HepG2 (cell line): Measurements from ENCODE around the gene KRTAP5-2. TPM values are rescaled to one million over a fixed set of nuclear protein-coding genes. Genes with fewer than 3 reads are reported as not detected.

Source experiments
- ATAC-seq: fragments of 200-7000 bp; cut with Tn5 transposase; 3 replicates; pipeline ENCODE4 v1.9.1; 2020; ENCODE audit warnings: mild to moderate bottlenecking, moderate library complexity
- BruUV-seq: library from RNA; stranded (reverse); fragments of 400-500 nt; replicated peaks from 2 replicates; lab custom pipeline; 2021; lab: Mats Ljungman, UMichigan
- CTCF ChIA-PET: fragments of 300-600 bp; formaldehyde crosslinking; extraction: SDS; loops from one replicate; lab custom pipeline; 2021; ENCODE audit warnings: low total read pairs, inconsistent platforms, low intra/inter-chr PET ratio; lab: Yijun Ruan, JAX
- POLR2A ChIA-PET: fragments of 350-600 bp; sonication (Branson Sonifier 250); formaldehyde crosslinking; loops from one replicate; lab custom pipeline; 2020; ENCODE audit warnings: antibody characterized with exemption, inconsistent platforms; lab: Yijun Ruan, JAX
- DNase-seq: peaks from one replicate; pipeline ENCODE4 v3.0.0-alpha.2; 2015; ENCODE audit warnings: low spot score
- FAIRE-seq: peaks from 3 replicates; lab custom pipeline; 2011; peaks lifted over from hg19 to GRCh38; lab: Jason Lieb, UNC
- H2AFZ ChIP-seq: one replicate; pipeline ENCODE4 v1.6.1; 2011; ENCODE audit warnings: low read length, inconsistent platforms
- H3K27ac ChIP-seq: fragments of 300-600 bp; 3 replicates; pipeline ENCODE4 v1.8.0; 2011; ENCODE audit warnings: mixed run types, mild to moderate bottlenecking, mixed read lengths, low read length, inconsistent platforms; ENCODE audit not compliant: insufficient read depth; ENCODE audit errors: extremely low read length
- H3K27me3 ChIP-seq, 2 experiments: fragments of 200-600 bp in 1 of 2; 2 replicates in 1 of 2; 3 replicates in 1 of 2; pipeline versions ENCODE4 v1.6.0 to v1.8.0; 2011; ENCODE audit warnings: low read length in 2 of 2, mild to moderate bottlenecking in 2 of 2, moderate library complexity in 2 of 2, inconsistent platforms in 1 of 2; ENCODE audit not compliant: insufficient read depth in 2 of 2, control insufficient read depth in 1 of 2
- H3K36me3 ChIP-seq, 2 experiments: fragments of 200-600 bp in 1 of 2; replicated peaks in 1 of 2; 2 replicates in 1 of 2; 3 replicates in 1 of 2; pipeline versions ENCODE4 v1.5.1 to v1.8.0; 2011; ENCODE audit warnings: low read length in 2 of 2, inconsistent platforms in 1 of 2; ENCODE audit not compliant: insufficient read depth in 2 of 2, control insufficient read depth in 1 of 2
- H3K4me1 ChIP-seq: 2 replicates; pipeline ENCODE4 v1.5.1; 2012; ENCODE audit warnings: low read length, inconsistent platforms; ENCODE audit not compliant: insufficient read depth
- H3K4me2 ChIP-seq: 2 replicates; pipeline ENCODE4 v1.6.0; 2011; ENCODE audit warnings: low read depth, low read length, inconsistent platforms
- H3K4me3 ChIP-seq, 3 experiments: fragments of 200-600 bp in 1 of 3; sonication (generic), shearing (Covaris generic) in 1 of 3; replicated peaks in 1 of 3; 2 replicates each; pipeline ENCODE4 v1.5.1; 2011 to 2016; ENCODE audit warnings: low read length in 3 of 3, inconsistent platforms in 2 of 3, low read depth in 2 of 3, mild to moderate bottlenecking in 2 of 3, control low read depth in 1 of 3, mixed read lengths in 1 of 3; ENCODE audit not compliant: insufficient read depth in 1 of 3
- H3K79me2 ChIP-seq: one replicate; pipeline ENCODE4 v1.6.1; 2011; ENCODE audit warnings: low read length, inconsistent platforms; ENCODE audit not compliant: insufficient read depth
- H3K9ac ChIP-seq: 2 replicates; pipeline ENCODE4 v1.6.0; 2011; ENCODE audit warnings: mild to moderate bottlenecking, low read depth, low read length, inconsistent platforms; ENCODE audit not compliant: insufficient read depth
- H3K9me3 ChIP-seq: 2 replicates; pipeline ENCODE4 v1.5.1; 2012; ENCODE audit warnings: mild to moderate bottlenecking, low read length
- H4K20me1 ChIP-seq: 2 replicates; pipeline ENCODE4 v1.6.0; 2011; ENCODE audit warnings: inconsistent platforms, mild to moderate bottlenecking, low read length, moderate library complexity; ENCODE audit not compliant: insufficient read depth
- ARID2 ChIP-seq: sonication (generic); formaldehyde crosslinking; IDR thresholded peaks from 2 replicates; pipeline ENCODE4 v1.8.1; 2022; ENCODE audit warnings: mild to moderate bottlenecking, missing genetic modification reagents, borderline replicate concordance
- ARNT2 ChIP-seq: sonication (generic); formaldehyde crosslinking; IDR thresholded peaks from 2 replicates; pipeline ENCODE4 v1.8.0; 2022; ENCODE audit warnings: mild to moderate bottlenecking, low read depth, missing genetic modification reagents, moderate library complexity
- BCLAF1 ChIP-seq: fragments of 450-650 bp; IDR thresholded peaks from 2 replicates; pipeline ENCODE4 v1.6.1; 2017; ENCODE audit warnings: mild to moderate bottlenecking
- DZIP1 ChIP-seq: sonication (generic); formaldehyde crosslinking; IDR thresholded peaks from 2 replicates; pipeline ENCODE4 v1.5.0; 2020; ENCODE audit warnings: mild to moderate bottlenecking, missing genetic modification reagents
- SIN3A ChIP-seq: IDR thresholded peaks from 2 replicates; pipeline ENCODE4 v1.6.1; 2011; ENCODE audit warnings: low read depth, mild to moderate bottlenecking, control low read depth, low read length, borderline replicate concordance
- TRIM22 ChIP-seq: fragments of 450-650 bp; IDR thresholded peaks from 2 replicates; pipeline ENCODE4 v1.6.1; 2017
- ZBTB38 ChIP-seq: sonication (generic); formaldehyde crosslinking; IDR thresholded peaks from 2 replicates; pipeline ENCODE4 v1.5.1; 2020; ENCODE audit warnings: mild to moderate bottlenecking, missing genetic modification reagents
- ZNF557 ChIP-seq: sonication (generic); formaldehyde crosslinking; IDR thresholded peaks from 2 replicates; pipeline ENCODE4 v1.4.0; 2020; ENCODE audit warnings: missing genetic modification reagents
- ZNF724P ChIP-seq: sonication (generic); formaldehyde crosslinking; IDR thresholded peaks from 2 replicates; pipeline ENCODE4 v1.8.0; 2022; ENCODE audit warnings: missing genetic modification reagents, borderline replicate concordance
- WGBS: methylation state at CpG from one replicate; pipeline ENCODE4 v1.1.6; 2017; ENCODE audit warnings: low lambda C conversion rate; 5-methylcytosine and 5-hydroxymethylcytosine counted together
- in situ Hi-C: cut with HindIII; loops from 2 replicates; pipeline ENCODE4 v1.10.0; 2017; ENCODE audit warnings: low pct_unique_long_range_greater_than_20kb; ENCODE audit not compliant: extremely low pct_ligation_motif_present
- intact Hi-C: fragments of 100-400 bp; cut with micrococcal nuclease; formaldehyde crosslinking; loops from one replicate; pipeline ENCODE4 v1.10.0; 2022; ENCODE audit not compliant: unreplicated experiment
- polyA plus RNA-seq, 8 experiments: library from polyadenylated mRNA; depleted of rRNA in 3 of 8; stranded (reverse) in 7 of 8; unstranded in 1 of 8; fragments of >200 nt; fragmentation: Illumina TruSeq in 4 of 8; extraction: Trizol in 4 of 8; gene quantifications; 2 replicates each; pipeline versions ENCODE4 v1.2.1 to v1.2.3, GENCODE V29; 2011 to 2016; ENCODE audit warnings: low read depth in 4 of 8, missing spikeins in 1 of 8, mixed read lengths in 1 of 8; ENCODE audit not compliant: insufficient read depth in 1 of 8
- total RNA-seq, 5 experiments: library from RNA; depleted of rRNA; stranded (reverse); fragments of >200 nt; fragmentation: Illumina TruSeq; extraction: Trizol; gene quantifications; 2 replicates each; pipeline ENCODE4 v1.2.3, GENCODE V29; 2016; ENCODE audit warnings: low read depth in 1 of 5
- TF ChIP-seq, protein P1 (sequence below): sonication (generic); formaldehyde crosslinking; IDR thresholded peaks from 2 replicates; pipeline ENCODE4 v1.4.0; 2020; ENCODE audit warnings: mild to moderate bottlenecking, missing genetic modification reagents
- TF ChIP-seq, protein P2 (sequence below): sonication (generic); formaldehyde crosslinking; IDR thresholded peaks from 2 replicates; pipeline ENCODE4 v1.9.0; 2022; ENCODE audit warnings: missing genetic modification reagents, mild to moderate bottlenecking, borderline replicate concordance

KRTAP5-2 gene
- total and polyA plus RNA-seq, 2 of the 13 experiments (the other 11 are each of a cell fraction or from before 2014, with no cell fraction given), result not detected

GRCh38 chr11:1561955-1562354 is 36.1 kb downstream of the KRTAP5-2 start (continued):
- TF ChIP-seq BCLAF1 (no peak), ZNF724P (CRISPR knock-in tag) (no peak), SIN3A (no peak), ZNF557 (CRISPR knock-in tag) (no peak), ARNT2 (CRISPR knock-in tag) (no peak), ARID2 (CRISPR knock-in tag) (no peak)
- TF ChIP-seq, protein P1, sequence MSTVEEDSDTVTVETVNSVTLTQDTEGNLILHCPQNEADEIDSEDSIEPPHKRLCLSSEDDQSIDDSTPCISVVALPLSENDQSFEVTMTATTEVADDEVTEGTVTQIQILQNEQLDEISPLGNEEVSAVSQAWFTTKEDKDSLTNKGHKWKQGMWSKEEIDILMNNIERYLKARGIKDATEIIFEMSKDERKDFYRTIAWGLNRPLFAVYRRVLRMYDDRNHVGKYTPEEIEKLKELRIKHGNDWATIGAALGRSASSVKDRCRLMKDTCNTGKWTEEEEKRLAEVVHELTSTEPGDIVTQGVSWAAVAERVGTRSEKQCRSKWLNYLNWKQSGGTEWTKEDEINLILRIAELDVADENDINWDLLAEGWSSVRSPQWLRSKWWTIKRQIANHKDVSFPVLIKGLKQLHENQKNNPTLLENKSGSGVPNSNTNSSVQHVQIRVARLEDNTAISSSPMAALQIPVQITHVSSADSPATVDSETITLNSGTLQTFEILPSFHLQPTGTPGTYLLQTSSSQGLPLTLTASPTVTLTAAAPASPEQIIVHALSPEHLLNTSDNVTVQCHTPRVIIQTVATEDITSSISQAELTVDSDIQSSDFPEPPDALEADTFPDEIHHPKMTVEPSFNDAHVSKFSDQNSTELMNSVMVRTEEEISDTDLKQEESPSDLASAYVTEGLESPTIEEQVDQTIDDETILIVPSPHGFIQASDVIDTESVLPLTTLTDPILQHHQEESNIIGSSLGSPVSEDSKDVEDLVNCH (CRISPR knock-in tag), result no peak

- CTCF ChIA-PET, result no interaction called here
- TF ChIP-seq, protein P2, sequence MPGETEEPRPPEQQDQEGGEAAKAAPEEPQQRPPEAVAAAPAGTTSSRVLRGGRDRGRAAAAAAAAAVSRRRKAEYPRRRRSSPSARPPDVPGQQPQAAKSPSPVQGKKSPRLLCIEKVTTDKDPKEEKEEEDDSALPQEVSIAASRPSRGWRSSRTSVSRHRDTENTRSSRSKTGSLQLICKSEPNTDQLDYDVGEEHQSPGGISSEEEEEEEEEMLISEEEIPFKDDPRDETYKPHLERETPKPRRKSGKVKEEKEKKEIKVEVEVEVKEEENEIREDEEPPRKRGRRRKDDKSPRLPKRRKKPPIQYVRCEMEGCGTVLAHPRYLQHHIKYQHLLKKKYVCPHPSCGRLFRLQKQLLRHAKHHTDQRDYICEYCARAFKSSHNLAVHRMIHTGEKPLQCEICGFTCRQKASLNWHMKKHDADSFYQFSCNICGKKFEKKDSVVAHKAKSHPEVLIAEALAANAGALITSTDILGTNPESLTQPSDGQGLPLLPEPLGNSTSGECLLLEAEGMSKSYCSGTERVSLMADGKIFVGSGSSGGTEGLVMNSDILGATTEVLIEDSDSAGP (CRISPR knock-in tag), result peak; percentile 88
- no peak for TF ChIP-seq DZIP1 (CRISPR knock-in tag)
- 0 out of 2 replicates have a peak, but pooled peaks have one; percentile 23 for TF ChIP-seq ZBTB38 (CRISPR knock-in tag)
- TF ChIP-seq TRIM22, result no peak
These were observed 36.8 kb downstream of the KRTAP5-2 start for GRCh38 chr11:1561266-1561665.

More at GRCh38 chr11:1561266-1561665, 36.8 kb downstream of the KRTAP5-2 start:
- 97% methylated on average over 6 of the region's 17 CpGs for WGBS
- Histone ChIP-seq H3K36me3 (peaks cover 0 to 1% of the 10 kb centered on the region in 2 experiments; a peak in 1 of 5 replicates), H3K4me1 (no peaks in the 10 kb centered on the region), H4K20me1 (peaks cover 7% of the 10 kb centered on the region; the same call in 1 of the 2 replicates), H3K4me2 (no peak overlapping the region), H2AFZ (no peak overlapping the region), H3K9me3 (no peaks in the 10 kb centered on the region), H3K27me3 (no peaks in the 10 kb centered on the region), H3K79me2 (no peaks in the 10 kb centered on the region), H3K9ac (no peak overlapping the region), H3K27ac (no peak overlapping the region), H3K4me3 (no peak overlapping the region)
- intact Hi-C loops, result no loop called here
- DNase-seq, result no peak
- FAIRE-seq, result no peak
- POLR2A ChIA-PET, result no interaction called here
- in situ Hi-C loops, result no loop called here
- no TSS peak for BruUV-seq
- ATAC-seq, result no peak
